ENCODE data around the gene CSF1. TPM values are rescaled to one million over a fixed set of nuclear protein-coding genes. Genes with fewer than 3 reads are reported as not detected.

Gene CSF1
- total RNA-seq, 1 donor from 2014 or later, result 13.9 TPM

GRCh38 chr1:109922326-109922725, 11.7 kb downstream of the CSF1 start:
- no peak overlapping the region for H3K27ac ChIP-seq (replicated peaks)
- no peak for DNase-seq
- TF ChIP-seq CTCF (IDR thresholded peaks at IDR 0.05; ENCODE audit: borderline replicate concordance), result no peak
- no peak overlapping the region for H3K4me3 ChIP-seq
- H3K9me3 ChIP-seq (replicated peaks), result no peaks in the 10 kb centered on the region
- H3K36me3 ChIP-seq, result peaks cover 100% of the 10 kb centered on the region
- H3K27me3 ChIP-seq (ENCODE audit: low read depth), result no peaks in the 10 kb centered on the region
- intact Hi-C loops (cut with micrococcal nuclease), result no loop called here
- peaks cover 32% of the 10 kb centered on the region for H3K4me1 ChIP-seq

- Histone ChIP-seq H3K4me1 (peaks cover 34% of the 10 kb centered on the region), H3K9me3 (replicated peaks) (no peaks in the 10 kb centered on the region), H3K27ac (replicated peaks) (peak overlapping the region; percentile 37), H3K36me3 (peaks cover 91% of the 10 kb centered on the region), H3K4me3 (no peak overlapping the region), H3K27me3 (ENCODE audit: low read depth) (no peaks in the 10 kb centered on the region)
- TF ChIP-seq CTCF (IDR thresholded peaks at IDR 0.05; ENCODE audit: borderline replicate concordance), result peak; percentile 56
- intact Hi-C loops (cut with micrococcal nuclease), result no loop called here
- no peak for DNase-seq
Measured at GRCh38 chr1:109923131-109923945, 12.7 kb downstream of the CSF1 start.

GRCh38 chr1:109923946-109924275, 13.3 kb downstream of the CSF1 start:
- peaks cover 35% of the 10 kb centered on the region for H3K4me1 ChIP-seq
- no peaks in the 10 kb centered on the region for H3K9me3 ChIP-seq (replicated peaks)
- H3K4me3 ChIP-seq, result no peak overlapping the region
- no peaks in the 10 kb centered on the region for H3K27me3 ChIP-seq (ENCODE audit: low read depth)
- no peak for DNase-seq
- no peak for TF ChIP-seq CTCF (IDR thresholded peaks at IDR 0.05; ENCODE audit: borderline replicate concordance)
- peak overlapping the region; percentile 37 for H3K27ac ChIP-seq (replicated peaks)
- H3K36me3 ChIP-seq, result peaks cover 88% of the 10 kb centered on the region
- intact Hi-C loops (cut with micrococcal nuclease), result no loop called here

- no peak for DNase-seq
- no peaks in the 10 kb centered on the region for H3K27me3 ChIP-seq (ENCODE audit: low read depth)
- H3K36me3 ChIP-seq, result peaks cover 88% of the 10 kb centered on the region
- H3K4me1 ChIP-seq, result peaks cover 36% of the 10 kb centered on the region
- H3K9me3 ChIP-seq (replicated peaks), result no peaks in the 10 kb centered on the region
- H3K27ac ChIP-seq (replicated peaks), result peak overlapping the region; percentile 37
- intact Hi-C loops (cut with micrococcal nuclease), result no loop called here
- H3K4me3 ChIP-seq, result no peak overlapping the region
- TF ChIP-seq CTCF (IDR thresholded peaks at IDR 0.05; ENCODE audit: borderline replicate concordance), result no peak
Measured at GRCh38 chr1:109924316-109924715, 13.7 kb downstream of the CSF1 start.

- Histone ChIP-seq H3K36me3 (peaks cover 88% of the 10 kb centered on the region), H3K9me3 (replicated peaks) (no peaks in the 10 kb centered on the region), H3K4me1 (peaks cover 47% of the 10 kb centered on the region), H3K27me3 (ENCODE audit: low read depth) (no peaks in the 10 kb centered on the region), H3K4me3 (no peak overlapping the region), H3K27ac (replicated peaks) (peak overlapping the region; percentile 85)
- intact Hi-C loops (cut with micrococcal nuclease), result no loop called here
- DNase-seq, result no peak
- TF ChIP-seq CTCF (IDR thresholded peaks at IDR 0.05; ENCODE audit: borderline replicate concordance), result no peak
Measured at GRCh38 chr1:109925159-109925990, 14.7 kb downstream of the CSF1 start.
